Gastrocnemius medialis (tissue), 4 donors: ENCODE measurements around the gene GAMT. TPM values are rescaled to one million over a fixed set of nuclear protein-coding genes. Genes with fewer than 3 reads are reported as not detected.

Source experiments
- ATAC-seq, 2 donors: fragments of 150-250 bp; one replicate each; pipeline ENCODE4 v1.9.1; 2016
- DNase-seq, 2 donors: peaks; one replicate each; pipeline ENCODE4 v3.0.0-alpha.2; 2019
- H3K27ac ChIP-seq, 4 donors: fragments of 200-600 bp; sonication (generic); 1 replicate in 1 of 4; 2 replicates in 3 of 4; pipeline ENCODE4 v1.5.1; 2016 to 2018; ENCODE audit warnings: mild to moderate bottlenecking in 2 of 4, moderate library complexity in 1 of 4
- H3K27me3 ChIP-seq, 3 donors: fragments of 200-600 bp; sonication (generic) in 2 of 3; 1 replicate in 1 of 3; 2 replicates in 2 of 3; pipeline versions ENCODE4 v1.5.1 to v1.6.0; 2016 to 2019; ENCODE audit warnings: mild to moderate bottlenecking in 1 of 3, moderate library complexity in 1 of 3
- H3K36me3 ChIP-seq, 2 donors: fragments of 200-600 bp; sonication (generic) in 1 of 2; one replicate each; pipeline ENCODE4 v1.5.1; 2017 to 2018
- H3K4me1 ChIP-seq, 2 donors: fragments of 200-600 bp; sonication (generic) in 1 of 2; one replicate each; pipeline ENCODE4 v1.5.1; 2016 to 2017; ENCODE audit warnings: mild to moderate bottlenecking in 2 of 2
- H3K4me3 ChIP-seq, 4 donors: fragments of 200-600 bp; sonication (generic) in 3 of 4; 1 replicate in 1 of 4; 2 replicates in 3 of 4; pipeline ENCODE4 v1.5.1; 2016 to 2019; ENCODE audit warnings: mild to moderate bottlenecking in 2 of 4
- H3K9me3 ChIP-seq, 3 donors: fragments of 200-600 bp; sonication (generic) in 2 of 3; 1 replicate in 1 of 3; 2 replicates in 2 of 3; pipeline ENCODE4 v1.5.1; 2016 to 2019
- POLR2A ChIP-seq, 2 donors: fragments of 450-650 bp; IDR thresholded peaks; one replicate each; pipeline ENCODE4 v1.6.1; 2017; ENCODE audit warnings: antibody characterized with exemption in 2 of 2, mild to moderate bottlenecking in 2 of 2, moderate library complexity in 2 of 2
- in situ Hi-C, 4 donors: fragments of 200-750 bp; cut with MboI; loops; one replicate each; pipeline versions ENCODE4 v1.15.0 to v1.8.0; 2017; ENCODE audit warnings: low sequenced_read_pairs in 4 of 4
- intact Hi-C: fragments of 100-400 bp; cut with DNase I; formaldehyde crosslinking; loops from one replicate; pipeline ENCODE4 v1.15.1; 2023; ENCODE audit warnings: low total_unique reads
- total RNA-seq, 4 donors: library from RNA; depleted of rRNA; stranded (reverse); fragments of >200 nt; gene quantifications; one replicate each; pipeline versions ENCODE4 v1.1.0 to v1.2.3, GENCODE V29; 2016
- TF ChIP-seq, protein P1 (sequence below), 5 experiments: fragments of 450-650 bp in 3 of 5; fragments of 200-600 bp in 2 of 5; sonication (generic) in 2 of 5; IDR thresholded peaks in 4 of 5; conservative IDR thresholded peaks in 1 of 5; 1 replicate in 4 of 5; 2 replicates in 1 of 5; pipeline ENCODE4 v1.5.1; 2016 to 2019; ENCODE audit warnings: antibody characterized with exemption in 5 of 5, mild to moderate bottlenecking in 3 of 5, moderate library complexity in 3 of 5

Gene GAMT
- total RNA-seq, 4 donors from 2014 or later = 269 to 421 (median 373) TPM

DNA sequence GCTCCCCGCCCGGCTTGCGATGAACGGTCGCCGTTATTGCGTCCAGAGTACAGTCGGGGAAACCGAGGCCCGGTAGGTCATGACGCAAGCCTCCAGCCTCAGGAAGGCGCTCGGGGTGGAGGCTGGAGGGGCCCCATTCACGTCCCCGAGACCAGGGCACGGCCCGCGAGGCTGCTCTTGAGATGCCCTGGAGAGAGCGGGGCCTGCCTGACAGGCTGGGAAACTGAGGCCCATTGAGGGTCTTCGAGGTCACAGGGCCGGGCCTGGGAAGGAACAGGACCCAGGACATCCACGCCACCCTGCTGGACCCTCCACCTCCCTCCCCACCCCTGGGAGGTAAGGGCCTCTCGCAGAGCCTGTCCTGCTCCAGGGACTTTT, 17.3 kb downstream of the GAMT start:
- intact Hi-C loops = loop anchor here (10.0 kb wide), 1 partner anchor 481 kb away; the partner anchor contains the start of gene KLF16
- no peak for TF ChIP-seq POLR2A (IDR thresholded peaks at IDR 0.05)
- TF ChIP-seq, protein P1, sequence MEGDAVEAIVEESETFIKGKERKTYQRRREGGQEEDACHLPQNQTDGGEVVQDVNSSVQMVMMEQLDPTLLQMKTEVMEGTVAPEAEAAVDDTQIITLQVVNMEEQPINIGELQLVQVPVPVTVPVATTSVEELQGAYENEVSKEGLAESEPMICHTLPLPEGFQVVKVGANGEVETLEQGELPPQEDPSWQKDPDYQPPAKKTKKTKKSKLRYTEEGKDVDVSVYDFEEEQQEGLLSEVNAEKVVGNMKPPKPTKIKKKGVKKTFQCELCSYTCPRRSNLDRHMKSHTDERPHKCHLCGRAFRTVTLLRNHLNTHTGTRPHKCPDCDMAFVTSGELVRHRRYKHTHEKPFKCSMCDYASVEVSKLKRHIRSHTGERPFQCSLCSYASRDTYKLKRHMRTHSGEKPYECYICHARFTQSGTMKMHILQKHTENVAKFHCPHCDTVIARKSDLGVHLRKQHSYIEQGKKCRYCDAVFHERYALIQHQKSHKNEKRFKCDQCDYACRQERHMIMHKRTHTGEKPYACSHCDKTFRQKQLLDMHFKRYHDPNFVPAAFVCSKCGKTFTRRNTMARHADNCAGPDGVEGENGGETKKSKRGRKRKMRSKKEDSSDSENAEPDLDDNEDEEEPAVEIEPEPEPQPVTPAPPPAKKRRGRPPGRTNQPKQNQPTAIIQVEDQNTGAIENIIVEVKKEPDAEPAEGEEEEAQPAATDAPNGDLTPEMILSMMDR (IDR thresholded peaks at IDR 0.05 in 4 of 5, conservative IDR thresholded peaks at IDR 0.05 in 1 of 5) = no peak
- H3K9me3 ChIP-seq = no peaks in the 10 kb centered on the region
- peak overlapping the region; percentile 93 to 96 (median 94) for H3K27ac ChIP-seq
- H3K36me3 ChIP-seq = peaks cover 0 to 7% of the 10 kb centered on the region in 2 donors
- H3K4me1 ChIP-seq = peaks cover 45 to 50% of the 10 kb centered on the region in 2 donors
- H3K4me3 ChIP-seq = peak overlapping the region; percentile 83 to 91 (median 85)
- H3K27me3 ChIP-seq = no peaks in the 10 kb centered on the region
- DNase-seq = no peak
- in situ Hi-C loops = no loop called here
- ATAC-seq = peak; percentile 1 to 3

DNA sequence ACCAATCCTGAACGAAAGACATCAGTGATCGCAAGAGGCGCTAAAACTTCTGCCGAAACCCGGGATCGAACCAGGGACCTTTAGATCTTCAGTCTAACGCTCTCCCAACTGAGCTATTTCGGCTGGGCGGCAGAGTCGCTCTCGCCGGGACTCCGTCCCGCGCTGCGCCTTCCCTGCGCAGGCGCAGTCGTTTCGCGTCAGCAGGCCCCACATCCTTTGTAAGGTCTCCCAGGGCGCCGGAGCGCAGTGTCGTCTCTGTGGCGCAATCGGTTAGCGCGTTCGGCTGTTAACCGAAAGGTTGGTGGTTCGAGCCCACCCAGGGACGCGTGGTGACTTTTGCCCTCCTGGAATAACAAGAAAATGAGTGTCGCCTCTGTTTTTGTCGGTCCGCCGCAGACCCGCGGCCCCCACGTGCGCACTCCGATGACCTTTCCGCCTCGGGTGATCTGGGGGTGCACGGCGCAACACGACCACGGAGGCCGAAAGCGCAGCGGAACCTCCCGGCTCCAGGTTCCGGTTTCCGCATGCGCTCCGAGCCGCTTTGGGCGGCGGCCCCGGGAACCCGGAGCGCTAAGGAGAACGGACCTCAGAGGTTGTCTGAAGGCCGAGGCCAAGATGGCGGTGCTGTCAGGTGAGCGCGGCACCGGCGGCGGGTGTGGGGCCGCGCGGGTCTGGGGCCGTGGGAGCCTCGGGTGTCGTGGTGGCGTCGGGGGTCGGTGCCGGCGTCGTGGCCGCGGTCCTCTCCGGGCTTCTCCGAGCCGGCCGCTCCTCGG, 17.8 kb downstream of the GAMT start, which contains the start of gene NDUFS7:
NDUFS7 (plus strand) TSS at position 596 of the 773 bp plus-strand sequence; CDS start at position 616, 20 bp downstream.
- in situ Hi-C loops = no loop called here
- peaks cover 45 to 50% of the 10 kb centered on the region in 2 donors for H3K4me1 ChIP-seq
- H3K36me3 ChIP-seq = peaks cover 0 to under 1% of the 10 kb centered on the region in 2 donors
- H3K9me3 ChIP-seq = no peaks in the 10 kb centered on the region
- peak; percentile 88 to 92 for ATAC-seq
- H3K27me3 ChIP-seq = no peaks in the 10 kb centered on the region
- intact Hi-C loops = loop anchor here (1.0 to 10.0 kb wide), 4 partner anchors 17 to 481 kb away; partner anchors contain the start of genes DAZAP1, GAMT and KLF16
- DNase-seq = peak; percentile 80 to 86
- peak within 1 kb of the TSS; percentile 83 to 91 (median 85) for H3K4me3 ChIP-seq
- H3K27ac ChIP-seq = peak within 1 kb of the TSS; percentile 93 to 96 (median 94)
- peak; percentile 85 to 89 for TF ChIP-seq POLR2A (IDR thresholded peaks at IDR 0.05)
- TF ChIP-seq, protein P1 (IDR thresholded peaks at IDR 0.05 in 4 of 5, conservative IDR thresholded peaks at IDR 0.05 in 1 of 5) = peak; percentile 36 to 66 (median 43)

DNA sequence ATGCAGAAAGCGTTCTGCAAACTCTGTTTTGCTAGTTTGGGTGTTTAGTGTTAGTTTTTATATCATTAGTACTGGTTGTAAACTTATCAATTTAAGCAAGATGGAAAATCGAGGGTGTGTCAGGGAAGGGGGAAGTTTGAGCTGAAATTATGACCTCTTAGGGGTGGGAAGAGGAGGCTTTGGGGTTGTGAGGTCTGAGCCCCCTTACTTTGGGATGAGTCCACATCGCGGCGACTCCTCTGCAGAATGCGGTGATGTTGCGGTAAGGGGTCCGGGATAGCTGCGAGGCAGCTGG, 18.4 kb downstream of the GAMT start:
- Histone ChIP-seq H3K27me3 (no peaks in the 10 kb centered on the region), H3K27ac (peak overlapping the region in 3 of 4 donors; percentile 10 to 93 (median 93)), H3K4me1 (peaks cover 40 to 45% of the 10 kb centered on the region in 2 donors), H3K36me3 (peaks cover 0 to 1% of the 10 kb centered on the region in 2 donors), H3K9me3 (no peaks in the 10 kb centered on the region), H3K4me3 (no peak overlapping the region)
- TF ChIP-seq, protein P1 (IDR thresholded peaks at IDR 0.05 in 4 of 5, conservative IDR thresholded peaks at IDR 0.05 in 1 of 5) = no peak
- TF ChIP-seq POLR2A (IDR thresholded peaks at IDR 0.05) = no peak
- intact Hi-C loops = loop anchor here (1.0 to 10.0 kb wide), 4 partner anchors 18 to 482 kb away; partner anchors contain the start of genes DAZAP1, GAMT and KLF16
- DNase-seq (no peak), ATAC-seq (no peak)
- in situ Hi-C loops = no loop called here

DNA sequence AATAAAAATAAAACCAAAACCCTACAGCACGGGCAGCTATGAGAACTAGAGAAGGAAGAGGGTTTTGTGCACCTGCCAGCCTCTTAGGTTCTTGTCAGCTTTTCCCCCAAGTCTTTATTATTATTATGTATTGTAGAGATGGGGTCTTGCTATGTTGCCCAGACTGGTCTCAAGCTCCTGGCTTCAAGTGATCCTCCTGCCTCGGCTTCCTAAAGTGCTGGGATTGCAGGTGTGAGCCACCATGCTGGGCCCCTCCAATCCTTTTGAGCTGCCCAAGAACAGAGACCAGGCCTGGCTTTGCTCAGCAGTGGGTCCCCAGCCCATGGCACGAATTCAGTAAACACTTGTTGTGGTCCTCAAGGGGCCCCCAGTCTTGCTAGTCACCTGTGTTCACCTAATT, 19.1 kb downstream of the GAMT start:
- ATAC-seq (no peak), DNase-seq (no peak)
- Histone ChIP-seq H3K4me3 (no peak overlapping the region), H3K36me3 (peaks cover 0 to 8% of the 10 kb centered on the region in 2 donors), H3K4me1 (peaks cover 38 to 39% of the 10 kb centered on the region in 2 donors), H3K27ac (peak overlapping the region; percentile 38 to 65 (median 51)), H3K9me3 (no peaks in the 10 kb centered on the region), H3K27me3 (no peaks in the 10 kb centered on the region)
- in situ Hi-C loops (no loop called here), intact Hi-C loops (loop anchor here (2.0 to 10.0 kb wide), 2 partner anchors 19 to 483 kb away; partner anchors contain the start of genes GAMT and KLF16)
- TF ChIP-seq, protein P1 (IDR thresholded peaks at IDR 0.05 in 4 of 5, conservative IDR thresholded peaks at IDR 0.05 in 1 of 5) = no peak
- TF ChIP-seq POLR2A (IDR thresholded peaks at IDR 0.05) = no peak
